ENCODE measurements around the gene CARNS1.
A peak's percentile ranks its signal among the peaks of the same experiment; 100 is the strongest.

The CARNS1 gene

DNA sequence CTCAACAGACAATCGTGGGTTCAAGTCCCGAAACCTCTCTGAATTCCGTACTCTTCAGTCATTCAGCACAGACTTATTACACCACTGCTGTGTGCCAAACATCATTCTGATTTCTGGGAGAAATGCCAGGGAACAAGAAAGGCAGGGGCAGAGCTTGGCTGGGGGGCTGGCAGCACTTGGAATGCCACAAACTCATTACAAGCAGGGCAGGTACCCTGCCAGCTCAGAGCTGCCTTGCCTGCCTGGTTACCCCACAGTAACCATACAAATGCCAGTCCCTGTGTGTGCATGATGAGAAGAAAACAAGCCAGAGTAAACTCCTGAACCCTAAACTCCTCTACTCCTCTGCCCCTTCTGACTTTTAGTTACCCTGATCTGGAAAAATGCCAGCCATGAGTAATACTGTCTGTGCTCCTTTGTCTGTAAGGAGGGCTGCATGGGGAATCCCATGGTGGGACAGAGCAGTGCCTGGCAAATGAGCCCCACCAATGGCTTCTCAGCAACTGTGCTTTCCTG is 30.6 kb upstream of the CARNS1 start:
- H4K20me1 ChIP-seq, result no peaks in the 10 kb centered on the region
- peak overlapping the region; percentile 32; the same call in 1 of the 2 replicates for H3K9ac ChIP-seq
- peaks cover 33% of the 10 kb centered on the region for H3K4me1 ChIP-seq
- no peak overlapping the region for H3K4me2 ChIP-seq
- H3K4me3 ChIP-seq, result no peak overlapping the region
- H3K27ac ChIP-seq, result no peak overlapping the region
- TF ChIP-seq Cebpa-rat (IDR thresholded peaks at IDR 0.05), result no peak
- no peaks in the 10 kb centered on the region for H3K36me3 ChIP-seq
- H3K27me3 ChIP-seq, result peaks cover 6% of the 10 kb centered on the region; the same call in 1 of the 2 replicates
- no peaks in the 10 kb centered on the region for H3K9me3 ChIP-seq

DNA sequence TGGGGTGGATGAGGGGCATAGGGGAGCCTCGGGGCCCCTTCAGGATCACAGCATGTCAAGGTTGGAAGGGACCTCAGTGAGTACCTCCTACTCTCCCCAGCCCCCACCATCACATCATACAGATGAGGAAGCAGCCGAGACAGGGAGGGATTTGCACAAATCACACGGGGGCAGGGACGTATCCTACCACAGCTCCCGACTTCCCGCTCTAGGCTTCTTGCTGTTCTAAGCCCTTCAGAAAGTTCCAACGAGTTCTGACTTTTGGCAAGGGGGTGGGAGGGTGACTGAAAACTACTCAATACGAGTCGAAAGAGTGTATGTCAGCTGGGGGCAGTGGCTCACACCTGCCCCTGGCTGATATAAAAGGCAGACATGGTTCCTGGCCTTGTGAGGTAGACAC is 28.4 kb upstream of the CARNS1 start:
- H3K27ac ChIP-seq, result no peak overlapping the region
- H3K27me3 ChIP-seq, result peaks cover 6% of the 10 kb centered on the region; the same call in 1 of the 2 replicates
- H4K20me1 ChIP-seq, result peaks cover 2% of the 10 kb centered on the region; the same call in 1 of the 2 replicates
- no peaks in the 10 kb centered on the region for H3K9me3 ChIP-seq
- H3K4me1 ChIP-seq, result peaks cover 28% of the 10 kb centered on the region
- no peaks in the 10 kb centered on the region for H3K36me3 ChIP-seq
- peak overlapping the region; percentile 28; the same call in 1 of the 2 replicates for H3K9ac ChIP-seq
- H3K4me3 ChIP-seq, result no peak overlapping the region
- no peak for TF ChIP-seq Cebpa-rat (IDR thresholded peaks at IDR 0.05)
- no peak overlapping the region for H3K4me2 ChIP-seq

DNA sequence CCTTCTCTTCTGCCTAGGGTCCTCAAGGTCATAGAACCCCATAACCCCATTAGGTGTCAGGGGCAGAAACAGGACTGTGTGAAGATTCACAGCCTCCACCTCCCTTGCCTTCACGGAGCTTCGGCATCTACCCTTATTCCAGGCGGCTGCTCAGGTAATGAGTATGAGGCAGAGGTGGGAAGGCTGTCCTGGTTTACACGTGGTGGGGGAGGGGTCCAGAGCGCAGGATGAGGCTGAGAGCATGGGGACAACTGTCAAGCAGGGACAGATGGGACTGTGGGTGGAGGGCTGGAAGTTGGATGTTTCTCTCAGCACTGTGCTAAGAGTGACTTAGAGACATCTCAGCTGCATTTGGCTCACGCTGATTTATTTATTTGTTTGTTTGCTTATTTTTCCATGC is 28.0 kb upstream of the CARNS1 start:
- Histone ChIP-seq H3K27ac (no peak overlapping the region), H3K9ac (0 out of 2 replicates have a peak overlapping the region, but pooled peaks have one; percentile 28), H3K4me1 (peaks cover 27% of the 10 kb centered on the region), H4K20me1 (peaks cover 7% of the 10 kb centered on the region), H3K36me3 (no peaks in the 10 kb centered on the region), H3K4me2 (no peak overlapping the region), H3K4me3 (no peak overlapping the region), H3K27me3 (peaks cover 6% of the 10 kb centered on the region; the same call in 1 of the 2 replicates), H3K9me3 (no peaks in the 10 kb centered on the region)
- no peak for TF ChIP-seq Cebpa-rat (IDR thresholded peaks at IDR 0.05)

DNA sequence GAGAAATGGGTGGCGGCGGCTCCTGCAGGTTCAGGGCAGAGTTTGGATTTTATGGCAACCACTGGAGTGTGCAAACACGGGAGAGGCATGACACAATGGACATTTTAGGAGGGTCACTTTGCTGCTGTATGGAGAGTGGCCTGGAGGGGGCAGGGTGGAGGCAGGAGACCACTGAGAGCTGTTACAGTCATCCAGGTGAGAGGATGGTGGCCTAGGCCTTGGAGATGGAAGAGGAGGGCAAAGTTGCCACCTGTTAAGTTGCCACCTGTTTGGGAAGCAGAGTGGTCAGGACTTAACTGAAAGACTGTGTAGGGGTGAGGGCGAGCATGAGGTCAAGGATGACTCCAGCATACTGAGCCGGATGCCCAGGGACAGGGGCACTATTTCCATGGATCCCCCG is 26.0 kb upstream of the CARNS1 start:
- peaks cover 6% of the 10 kb centered on the region; the same call in 1 of the 2 replicates for H3K27me3 ChIP-seq
- H3K4me3 ChIP-seq, result no peak overlapping the region
- H3K36me3 ChIP-seq, result peaks cover 14% of the 10 kb centered on the region
- TF ChIP-seq Cebpa-rat (IDR thresholded peaks at IDR 0.05), result no peak
- H3K4me1 ChIP-seq, result peaks cover 37% of the 10 kb centered on the region
- no peak overlapping the region for H3K27ac ChIP-seq
- H4K20me1 ChIP-seq, result peaks cover 22% of the 10 kb centered on the region
- no peaks in the 10 kb centered on the region for H3K9me3 ChIP-seq
- H3K4me2 ChIP-seq, result peak overlapping the region; percentile 96
- no peak overlapping the region for H3K9ac ChIP-seq

DNA sequence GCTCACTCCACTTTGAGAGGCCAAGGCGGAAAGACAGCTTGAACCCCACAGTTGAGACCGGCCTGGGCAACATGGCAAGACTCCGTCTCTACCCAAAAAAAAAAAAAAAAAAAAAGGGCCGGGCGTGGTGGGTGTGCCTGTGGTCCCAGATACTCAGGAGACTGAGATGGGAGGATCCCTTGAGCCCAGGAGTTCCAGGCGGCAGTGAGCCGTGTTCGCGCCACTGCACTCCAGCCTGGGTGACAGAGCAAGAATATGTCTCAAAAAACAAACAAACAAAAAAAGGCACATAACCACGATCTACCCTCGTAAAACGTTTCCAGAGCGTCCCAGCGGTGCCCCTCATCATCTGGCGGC is 24.6 kb upstream of the CARNS1 start:
- Histone ChIP-seq H3K4me2 (peak overlapping the region; percentile 96), H3K4me3 (peak overlapping the region; percentile 79), H4K20me1 (peaks cover 31% of the 10 kb centered on the region), H3K36me3 (peaks cover 28% of the 10 kb centered on the region), H3K9ac (peak overlapping the region; percentile 87), H3K27me3 (peaks cover 3% of the 10 kb centered on the region; the same call in 1 of the 2 replicates), H3K9me3 (no peaks in the 10 kb centered on the region), H3K4me1 (peaks cover 45% of the 10 kb centered on the region), H3K27ac (peak overlapping the region; percentile 90)
- no peak for TF ChIP-seq Cebpa-rat (IDR thresholded peaks at IDR 0.05)

DNA sequence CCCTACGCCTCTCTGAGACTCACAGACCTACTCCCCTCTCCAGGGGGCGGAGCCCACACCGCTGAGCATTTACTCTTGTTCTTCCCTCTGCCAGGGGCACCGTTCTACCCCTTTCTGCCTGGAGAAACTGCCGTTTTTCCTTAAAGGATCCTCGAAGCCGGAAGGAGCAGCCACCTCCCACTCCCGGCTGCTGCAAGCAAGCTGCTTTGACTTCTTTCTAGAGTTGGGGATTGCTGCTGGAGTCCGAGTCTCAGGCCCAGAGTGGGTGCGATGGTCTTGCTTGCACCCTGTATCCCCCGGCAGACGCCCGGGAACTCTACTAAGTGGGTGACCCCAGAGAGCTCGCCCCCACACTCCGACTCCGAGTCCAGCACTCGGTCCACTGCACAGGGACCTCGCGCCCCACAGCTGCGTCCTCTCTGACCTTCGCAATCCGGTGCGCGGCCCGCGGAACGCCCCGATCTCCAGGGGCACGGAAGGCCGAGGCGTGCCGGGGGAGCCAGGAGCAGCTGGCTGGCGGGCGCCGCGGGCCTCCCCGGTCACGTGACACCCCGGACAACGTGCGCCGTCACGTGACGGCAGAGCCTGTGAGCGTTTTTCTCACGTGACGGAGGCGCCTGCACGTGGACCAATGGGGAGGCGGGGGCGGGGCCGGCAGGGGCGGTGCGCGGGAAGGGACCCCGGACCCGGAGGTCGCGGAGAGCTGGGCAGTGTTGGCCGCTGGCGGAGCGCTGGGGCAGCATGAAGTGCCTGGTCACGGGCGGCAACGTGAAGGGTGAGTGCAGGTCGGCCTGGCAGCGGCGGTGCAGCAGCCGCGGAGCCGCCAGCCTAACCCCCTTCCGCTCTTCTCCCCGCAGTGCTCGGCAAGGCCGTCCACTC is 23.9 kb upstream of the CARNS1 start, which contains the start of gene RAD9A:
Gene RAD9A (plus strand): TSS at position 683 of the 879 bp plus-strand sequence. CDS start 59 bp downstream, at position 742.
- Histone ChIP-seq H3K4me2 (peak within 1 kb of the TSS; percentile 96), H3K36me3 (peaks cover 33% of the 10 kb centered on the region), H3K27me3 (peaks cover 3% of the 10 kb centered on the region; the same call in 1 of the 2 replicates), H3K9me3 (no peaks in the 10 kb centered on the region), H3K4me3 (peak within 1 kb of the TSS; percentile 79), H3K9ac (peak within 1 kb of the TSS; percentile 87), H3K27ac (peak within 1 kb of the TSS; percentile 90), H4K20me1 (peaks cover 37% of the 10 kb centered on the region), H3K4me1 (peaks cover 51% of the 10 kb centered on the region)
- TF ChIP-seq Cebpa-rat (IDR thresholded peaks at IDR 0.05), result no peak

DNA sequence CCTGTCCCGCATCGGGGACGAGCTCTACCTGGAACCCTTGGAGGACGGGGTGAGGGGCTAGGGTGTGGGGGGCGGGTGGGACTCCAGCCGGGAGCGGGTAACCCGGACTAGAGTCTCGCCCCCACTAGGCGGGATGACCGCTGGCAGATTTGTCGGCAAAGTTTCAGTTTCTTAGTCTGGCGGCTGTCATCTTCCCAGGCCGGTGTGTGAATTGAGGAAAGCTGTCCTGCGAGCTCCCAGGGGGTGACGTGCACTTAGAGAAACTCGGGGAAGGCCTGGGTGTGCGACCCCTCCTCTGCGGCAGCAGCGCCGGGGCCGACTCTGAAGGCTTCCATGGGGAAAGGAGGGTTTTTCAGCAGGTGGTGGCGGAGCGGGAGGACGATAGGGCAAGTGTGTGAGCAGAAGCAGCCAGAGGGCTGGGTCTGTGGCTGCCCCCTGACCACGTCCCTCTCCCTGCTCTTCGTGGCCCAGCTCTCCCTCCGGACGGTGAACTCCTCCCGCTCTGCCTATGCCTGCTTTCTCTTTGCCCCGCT is 23.2 kb upstream of the CARNS1 start:
- H4K20me1 ChIP-seq, result peaks cover 45% of the 10 kb centered on the region
- peak overlapping the region; percentile 90 for H3K27ac ChIP-seq

DNA sequence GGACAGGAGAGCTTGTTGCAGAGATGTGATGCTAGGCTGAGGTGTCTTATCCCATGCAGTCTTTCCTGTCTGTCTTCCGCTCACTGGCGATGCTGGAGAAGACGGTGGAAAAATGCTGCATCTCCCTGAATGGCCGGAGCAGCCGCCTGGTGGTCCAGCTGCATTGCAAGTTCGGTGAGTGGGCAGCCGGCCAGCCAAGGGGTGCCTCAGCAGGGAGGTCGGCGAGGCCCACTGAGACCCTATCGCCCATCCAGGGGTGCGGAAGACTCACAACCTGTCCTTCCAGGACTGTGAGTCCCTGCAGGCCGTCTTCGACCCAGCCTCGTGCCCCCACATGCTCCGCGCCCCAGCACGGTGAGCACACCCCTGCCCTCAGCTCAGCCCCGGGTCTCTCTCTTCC is 22.0 kb upstream of the CARNS1 start:
- H3K4me1 ChIP-seq, result peaks cover 70% of the 10 kb centered on the region
- no peak overlapping the region; the same call in 1 of the 2 replicates for H3K9ac ChIP-seq
- peaks cover 56% of the 10 kb centered on the region for H4K20me1 ChIP-seq
- no peak overlapping the region for H3K27ac ChIP-seq
- no peaks in the 10 kb centered on the region for H3K9me3 ChIP-seq
- no peak for TF ChIP-seq Cebpa-rat (IDR thresholded peaks at IDR 0.05)
- H3K4me2 ChIP-seq, result peak overlapping the region; percentile 26; the same call in 1 of the 2 replicates
- peaks cover 50% of the 10 kb centered on the region for H3K36me3 ChIP-seq
- H3K4me3 ChIP-seq, result no peak overlapping the region
- no peaks in the 10 kb centered on the region for H3K27me3 ChIP-seq

More for the DNA sequence above, 23.2 kb upstream of the CARNS1 start:
- H3K4me3 ChIP-seq, result peak overlapping the region; percentile 79
- H3K9me3 ChIP-seq, result no peaks in the 10 kb centered on the region
- H3K36me3 ChIP-seq, result peaks cover 38% of the 10 kb centered on the region
- H3K4me2 ChIP-seq, result peak overlapping the region; percentile 96
- TF ChIP-seq Cebpa-rat (IDR thresholded peaks at IDR 0.05), result no peak
- H3K9ac ChIP-seq, result peak overlapping the region; percentile 87
- H3K4me1 ChIP-seq, result peaks cover 58% of the 10 kb centered on the region
- H3K27me3 ChIP-seq, result no peaks in the 10 kb centered on the region

DNA sequence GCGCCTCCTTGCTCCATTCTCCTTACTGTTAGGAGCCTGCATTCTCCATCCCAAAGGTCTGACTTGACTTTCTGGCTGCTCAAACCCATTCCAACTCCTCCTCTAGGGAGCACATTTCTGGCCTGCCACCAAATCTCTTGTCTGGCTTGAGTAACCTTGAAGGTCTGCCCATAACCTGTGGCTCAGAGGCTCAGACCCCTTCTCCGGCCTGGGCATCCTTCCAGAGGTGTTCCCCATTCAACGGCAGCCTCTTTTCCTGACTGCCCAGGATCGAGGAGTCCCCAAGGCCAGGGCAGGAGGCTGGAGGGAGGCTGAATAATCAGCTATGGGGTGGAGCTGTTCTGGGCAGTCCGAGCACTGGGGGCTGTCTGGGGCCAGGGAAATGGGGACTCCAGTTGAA is 21.5 kb upstream of the CARNS1 start:
- no peak overlapping the region for H3K4me2 ChIP-seq
- H3K4me3 ChIP-seq, result no peak overlapping the region
- no peaks in the 10 kb centered on the region for H3K27me3 ChIP-seq
- H3K9me3 ChIP-seq, result no peaks in the 10 kb centered on the region
- peaks cover 56% of the 10 kb centered on the region for H3K36me3 ChIP-seq
- peaks cover 73% of the 10 kb centered on the region for H3K4me1 ChIP-seq
- H4K20me1 ChIP-seq, result peaks cover 62% of the 10 kb centered on the region
- no peak overlapping the region for H3K27ac ChIP-seq
- peak overlapping the region; percentile 15; the same call in 1 of the 2 replicates for H3K9ac ChIP-seq
- TF ChIP-seq Cebpa-rat (IDR thresholded peaks at IDR 0.05), result no peak

All from BLaER1 (cell line).